Endodermal cell (in vitro differentiated cells): ENCODE measurements around the gene KIAA1958. TPM values are rescaled to one million over a fixed set of nuclear protein-coding genes. Genes with fewer than 3 reads are reported as not detected.
"Not testable (repeated sequence)": the region's sequence is repeated elsewhere in the genome, so short reads cannot be mapped to it uniquely, and the experiment has no call there.

Experiments
- DNase-seq: peaks from one replicate; pipeline ENCODE4 v3.0.0-alpha.2; 2017
- H3K27ac ChIP-seq: 2 replicates; pipeline ENCODE4 v1.5.1; 2013; ENCODE audit warnings: mild to moderate bottlenecking, low read depth, low read length, moderate library complexity
- H3K27me3 ChIP-seq: 2 replicates; pipeline ENCODE4 v1.6.1; 2013; ENCODE audit warnings: mild to moderate bottlenecking, low read length, moderate library complexity; ENCODE audit not compliant: insufficient read depth, control insufficient read depth, poor library complexity, severe bottlenecking
- H3K36me3 ChIP-seq: 2 replicates; pipeline ENCODE4 v1.7.0; 2013; ENCODE audit warnings: mild to moderate bottlenecking, low read length, moderate library complexity; ENCODE audit not compliant: control insufficient read depth, insufficient read depth
- H3K4me1 ChIP-seq: one replicate; pipeline ENCODE4 v1.7.0; 2013; ENCODE audit warnings: low read length; ENCODE audit not compliant: control insufficient read depth, insufficient read depth
- H3K4me3 ChIP-seq: 2 replicates; pipeline ENCODE4 v1.5.1; 2013; ENCODE audit warnings: mild to moderate bottlenecking, low read length, moderate library complexity
- H3K9ac ChIP-seq: 2 replicates; pipeline ENCODE4 v1.6.1; 2013; ENCODE audit warnings: mild to moderate bottlenecking, low read length, moderate library complexity; ENCODE audit not compliant: poor library complexity, severe bottlenecking; ENCODE audit errors: extremely low read depth
- H3K9me3 ChIP-seq: 2 replicates; pipeline ENCODE4 v1.6.1; 2013; ENCODE audit warnings: mild to moderate bottlenecking, low read length, moderate library complexity; ENCODE audit not compliant: control insufficient read depth
- H3K27ac Mint-ChIP-seq: 2 replicates; pipeline ENCODE4 v1.8.0; 2020; ENCODE audit warnings: mixed read lengths
- H3K27me3 Mint-ChIP-seq: 2 replicates; pipeline ENCODE4 v1.8.0; 2021; ENCODE audit warnings: mild to moderate bottlenecking, mixed read lengths; ENCODE audit not compliant: insufficient read depth
- H3K36me3 Mint-ChIP-seq: 2 replicates; pipeline ENCODE4 v1.8.0; 2020; ENCODE audit warnings: low read depth, mixed read lengths
- H3K4me1 Mint-ChIP-seq: 2 replicates; pipeline ENCODE4 v1.8.0; 2020; ENCODE audit warnings: mixed read lengths
- H3K4me3 Mint-ChIP-seq: 2 replicates; pipeline ENCODE4 v1.8.0; 2020; ENCODE audit warnings: mild to moderate bottlenecking, moderate library complexity, mixed read lengths
- H3K9me3 Mint-ChIP-seq: 2 replicates; pipeline ENCODE4 v1.8.0; 2020; ENCODE audit warnings: mild to moderate bottlenecking, mixed read lengths
- WGBS, 2 experiments: methylation state at CpG; one replicate each; pipeline versions ENCODE4 v1.1.5 to v1.1.7; 2013; ENCODE audit warnings: missing lambda C conversion rate in 2 of 2, mixed read lengths in 1 of 2; ENCODE audit not compliant: insufficient coverage in 1 of 2, insufficient read length in 1 of 2; 5-methylcytosine and 5-hydroxymethylcytosine counted together
- total RNA-seq, 2 donors: library from RNA; stranded (reverse); fragmentation: NEBNext Ultra II Directional in 1 of 2; extraction: Animal tissue kit (Norgen Biotek cat#: 25700) in 1 of 2; gene quantifications; 2 replicates in 1 of 2; 3 replicates in 1 of 2; pipeline ENCODE4 v1.2.1, GENCODE V29; 2021
- TF ChIP-seq, protein P1 (sequence below): fragments of 200-600 bp; sonication (generic); conservative IDR thresholded peaks from 2 replicates; pipeline ENCODE4 v1.5.0; 2021; ENCODE audit warnings: antibody characterized with exemption, mild to moderate bottlenecking

The KIAA1958 gene
- total RNA-seq, 2 donors from 2014 or later, result 44.6 to 50.9 TPM

DNA sequence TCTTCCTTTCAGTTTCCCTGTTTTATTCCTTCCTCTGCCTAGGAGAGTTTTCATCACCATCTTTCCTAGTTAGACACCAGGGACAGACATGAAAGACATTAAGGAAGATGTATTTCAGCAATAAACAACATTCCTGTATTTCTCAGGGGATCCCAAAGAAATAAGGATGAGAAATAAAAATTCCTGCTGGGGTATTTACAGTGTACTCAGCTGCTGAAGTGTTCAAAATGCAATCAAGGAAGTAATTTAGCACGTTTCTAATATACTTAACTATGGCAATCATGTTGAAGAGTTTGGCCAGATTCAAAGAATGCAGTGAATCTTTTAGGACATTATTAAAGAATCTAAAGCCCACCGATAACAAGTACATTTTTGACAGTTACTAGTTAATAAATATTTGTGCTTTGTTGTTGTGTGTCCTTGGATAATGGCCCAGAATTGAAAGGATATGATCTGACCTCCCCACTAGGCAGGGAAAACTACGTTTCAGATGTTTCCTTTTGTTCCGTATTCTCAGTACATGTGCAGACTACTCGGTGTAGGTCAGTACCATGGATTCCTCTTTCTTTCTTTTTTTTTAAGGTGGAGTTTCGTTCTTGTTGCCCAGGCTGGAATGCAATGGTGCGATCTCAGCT lies 184.5 kb downstream of the KIAA1958 start:
- H3K36me3 Mint-ChIP-seq, result no peaks in the 10 kb centered on the region
- H3K4me3 ChIP-seq, result no peak overlapping the region
- H3K27me3 Mint-ChIP-seq, result no peaks in the 10 kb centered on the region
- WGBS, 2 experiments, result 76 to 84% methylated on average over 7 of the region's 7 CpGs
- TF ChIP-seq, protein P1, sequence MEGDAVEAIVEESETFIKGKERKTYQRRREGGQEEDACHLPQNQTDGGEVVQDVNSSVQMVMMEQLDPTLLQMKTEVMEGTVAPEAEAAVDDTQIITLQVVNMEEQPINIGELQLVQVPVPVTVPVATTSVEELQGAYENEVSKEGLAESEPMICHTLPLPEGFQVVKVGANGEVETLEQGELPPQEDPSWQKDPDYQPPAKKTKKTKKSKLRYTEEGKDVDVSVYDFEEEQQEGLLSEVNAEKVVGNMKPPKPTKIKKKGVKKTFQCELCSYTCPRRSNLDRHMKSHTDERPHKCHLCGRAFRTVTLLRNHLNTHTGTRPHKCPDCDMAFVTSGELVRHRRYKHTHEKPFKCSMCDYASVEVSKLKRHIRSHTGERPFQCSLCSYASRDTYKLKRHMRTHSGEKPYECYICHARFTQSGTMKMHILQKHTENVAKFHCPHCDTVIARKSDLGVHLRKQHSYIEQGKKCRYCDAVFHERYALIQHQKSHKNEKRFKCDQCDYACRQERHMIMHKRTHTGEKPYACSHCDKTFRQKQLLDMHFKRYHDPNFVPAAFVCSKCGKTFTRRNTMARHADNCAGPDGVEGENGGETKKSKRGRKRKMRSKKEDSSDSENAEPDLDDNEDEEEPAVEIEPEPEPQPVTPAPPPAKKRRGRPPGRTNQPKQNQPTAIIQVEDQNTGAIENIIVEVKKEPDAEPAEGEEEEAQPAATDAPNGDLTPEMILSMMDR, result no peak
- H3K4me3 Mint-ChIP-seq, result no peak overlapping the region
- no peak overlapping the region for H3K9ac ChIP-seq
- H3K4me1 Mint-ChIP-seq, result no peaks in the 10 kb centered on the region
- H3K27me3 ChIP-seq, result no peaks in the 10 kb centered on the region
- no peaks in the 10 kb centered on the region for H3K4me1 ChIP-seq
- no peak for DNase-seq
- H3K36me3 ChIP-seq, result no peaks in the 10 kb centered on the region
- H3K27ac Mint-ChIP-seq, result no peak overlapping the region
- H3K9me3 Mint-ChIP-seq, result peaks cover 2% of the 10 kb centered on the region
- H3K27ac ChIP-seq, result no peak overlapping the region
- H3K9me3 ChIP-seq, result no peaks in the 10 kb centered on the region

DNA sequence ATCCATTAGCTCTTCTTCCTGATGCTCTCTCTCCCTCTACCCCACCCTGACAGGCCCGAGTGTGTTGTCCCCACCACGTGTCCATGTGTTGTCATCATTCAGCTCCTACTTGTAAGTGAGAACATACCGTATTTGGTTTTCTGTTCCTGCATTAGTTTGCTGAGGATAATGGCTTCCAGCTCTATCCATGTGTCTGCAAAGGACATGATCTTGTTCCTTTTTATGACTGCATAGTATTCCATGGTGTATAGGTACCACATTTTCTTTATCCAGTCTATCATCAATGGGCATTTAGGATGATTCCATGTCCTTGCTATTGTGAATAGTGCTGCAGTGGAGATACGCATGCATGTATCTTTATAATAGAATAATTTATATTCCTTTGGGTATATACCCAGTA lies 186.6 kb downstream of the KIAA1958 start:
- not testable (repeated sequence) for H3K27ac Mint-ChIP-seq, DNase-seq, H3K4me1 ChIP-seq, H3K27me3 ChIP-seq, H3K36me3 Mint-ChIP-seq, H3K4me3 Mint-ChIP-seq, H3K4me3 ChIP-seq, H3K9ac ChIP-seq, H3K27me3 Mint-ChIP-seq, H3K36me3 ChIP-seq, H3K4me1 Mint-ChIP-seq, H3K27ac ChIP-seq
- peaks cover 13% of the 10 kb centered on the region for H3K9me3 ChIP-seq
- WGBS, 2 experiments, result 96 to 100% methylated on average over 2 to 3 of the region's 4 CpGs
- peaks cover 17% of the 10 kb centered on the region for H3K9me3 Mint-ChIP-seq

DNA sequence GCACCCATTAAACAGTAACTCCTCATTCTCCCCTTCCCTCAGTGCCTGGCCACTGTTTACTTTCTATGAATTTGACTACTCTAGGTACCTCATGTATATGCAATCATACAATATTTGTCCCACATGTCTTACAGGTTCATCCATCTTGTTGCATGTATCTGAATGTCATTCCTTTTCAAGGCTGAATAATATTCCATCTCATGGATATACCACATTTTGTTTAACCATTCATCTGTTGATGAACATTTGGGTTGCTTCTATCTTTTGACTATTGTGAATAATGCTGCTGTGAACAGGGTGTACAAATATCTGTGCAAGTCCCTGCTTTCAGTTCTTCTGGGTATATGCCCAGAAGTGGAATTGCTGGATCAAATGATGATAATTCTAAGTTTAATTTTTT lies 190.4 kb downstream of the KIAA1958 start:
- H3K4me1 Mint-ChIP-seq, result peaks cover 7% of the 10 kb centered on the region
- Histone ChIP-seq H3K36me3 (no peaks in the 10 kb centered on the region), H3K9ac (no peak overlapping the region), H3K9me3 (peaks cover 19% of the 10 kb centered on the region), H3K27ac (no peak overlapping the region), H3K4me3 (peak overlapping the region; percentile 54), H3K4me1 (no peaks in the 10 kb centered on the region), H3K27me3 (no peaks in the 10 kb centered on the region)
- no peak overlapping the region for H3K4me3 Mint-ChIP-seq
- peaks cover 22% of the 10 kb centered on the region for H3K9me3 Mint-ChIP-seq
- H3K36me3 Mint-ChIP-seq, result peaks cover 4% of the 10 kb centered on the region
- no peaks in the 10 kb centered on the region for H3K27me3 Mint-ChIP-seq
- no peak overlapping the region for H3K27ac Mint-ChIP-seq
- no peak for DNase-seq
- TF ChIP-seq, protein P1, result no peak
